Measurements from ENCODE around the gene CLSTN2.

Gene CLSTN2

GRCh38 chr3:140540262-140540661 lies 605.3 kb downstream of the CLSTN2 start:
- no peak overlapping the region for H3K4me3 ChIP-seq (IDR thresholded peaks at IDR 0.05; ENCODE audit: insufficient read depth, low read depth, low read length)
- TF ChIP-seq CTCF (conservative IDR thresholded peaks at IDR 0.05; ENCODE audit: low read depth, low read length): no peak
- no peaks in the 10 kb centered on the region for H3K4me1 ChIP-seq (ENCODE audit: low read depth, poor library complexity, severe bottlenecking)
- no peak overlapping the region for H2AFZ ChIP-seq (ENCODE audit: low read depth)
- no peak overlapping the region for H3K4me2 ChIP-seq
- no peaks in the 10 kb centered on the region for H4K20me1 ChIP-seq (ENCODE audit: insufficient read depth)
- H3K9ac ChIP-seq: no peak overlapping the region
- H3K27me3 ChIP-seq (ENCODE audit: insufficient read depth, low read depth): no peaks in the 10 kb centered on the region
- no peaks in the 10 kb centered on the region for H3K79me2 ChIP-seq (ENCODE audit: insufficient read depth, low read depth)
- no peaks in the 10 kb centered on the region for H3K36me3 ChIP-seq (ENCODE audit: insufficient read depth)
- H3K27ac ChIP-seq: no peak overlapping the region

- no peak overlapping the region for H3K4me2 ChIP-seq
Observed at GRCh38 chr3:140541975-140542653, 607.1 kb downstream of the CLSTN2 start.

GRCh38 chr3:140545197-140545596 lies 610.2 kb downstream of the CLSTN2 start:
- Histone ChIP-seq H4K20me1 (ENCODE audit: insufficient read depth) (no peaks in the 10 kb centered on the region), H3K4me1 (ENCODE audit: low read depth, poor library complexity, severe bottlenecking) (no peaks in the 10 kb centered on the region), H3K27me3 (ENCODE audit: insufficient read depth, low read depth) (no peaks in the 10 kb centered on the region), H3K4me3 (IDR thresholded peaks at IDR 0.05; ENCODE audit: insufficient read depth, low read depth, low read length) (no peak overlapping the region), H2AFZ (ENCODE audit: low read depth) (no peak overlapping the region), H3K79me2 (ENCODE audit: insufficient read depth, low read depth) (no peaks in the 10 kb centered on the region), H3K9ac (no peak overlapping the region), H3K27ac (no peak overlapping the region), H3K4me2 (no peak overlapping the region), H3K36me3 (ENCODE audit: insufficient read depth) (no peaks in the 10 kb centered on the region)
- TF ChIP-seq CTCF (conservative IDR thresholded peaks at IDR 0.05; ENCODE audit: low read depth, low read length): no peak

More at GRCh38 chr3:140541975-140542653, 607.1 kb downstream of the CLSTN2 start:
- H3K27me3 ChIP-seq (ENCODE audit: insufficient read depth, low read depth): no peaks in the 10 kb centered on the region
- no peak for TF ChIP-seq CTCF (conservative IDR thresholded peaks at IDR 0.05; ENCODE audit: low read depth, low read length)
- no peaks in the 10 kb centered on the region for H4K20me1 ChIP-seq (ENCODE audit: insufficient read depth)
- H2AFZ ChIP-seq (ENCODE audit: low read depth): no peak overlapping the region
- H3K36me3 ChIP-seq (ENCODE audit: insufficient read depth): no peaks in the 10 kb centered on the region
- no peaks in the 10 kb centered on the region for H3K79me2 ChIP-seq (ENCODE audit: insufficient read depth, low read depth)
- H3K4me1 ChIP-seq (ENCODE audit: low read depth, poor library complexity, severe bottlenecking): no peaks in the 10 kb centered on the region
- no peak overlapping the region for H3K27ac ChIP-seq
- no peak overlapping the region for H3K4me3 ChIP-seq (IDR thresholded peaks at IDR 0.05; ENCODE audit: insufficient read depth, low read depth, low read length)
- H3K9ac ChIP-seq: no peak overlapping the region

GRCh38 chr3:140545756-140546155 lies 610.8 kb downstream of the CLSTN2 start:
- no peaks in the 10 kb centered on the region for H3K4me1 ChIP-seq (ENCODE audit: low read depth, poor library complexity, severe bottlenecking)
- no peak overlapping the region for H2AFZ ChIP-seq (ENCODE audit: low read depth)
- H3K4me2 ChIP-seq: no peak overlapping the region
- H3K79me2 ChIP-seq (ENCODE audit: insufficient read depth, low read depth): no peaks in the 10 kb centered on the region
- H4K20me1 ChIP-seq (ENCODE audit: insufficient read depth): no peaks in the 10 kb centered on the region
- H3K9ac ChIP-seq: no peak overlapping the region
- no peaks in the 10 kb centered on the region for H3K27me3 ChIP-seq (ENCODE audit: insufficient read depth, low read depth)
- TF ChIP-seq CTCF (conservative IDR thresholded peaks at IDR 0.05; ENCODE audit: low read depth, low read length): no peak
- H3K27ac ChIP-seq: no peak overlapping the region
- no peak overlapping the region for H3K4me3 ChIP-seq (IDR thresholded peaks at IDR 0.05; ENCODE audit: insufficient read depth, low read depth, low read length)
- no peaks in the 10 kb centered on the region for H3K36me3 ChIP-seq (ENCODE audit: insufficient read depth)
